Measurements from ENCODE around the gene SLC9A1.

SLC9A1 gene

DNA sequence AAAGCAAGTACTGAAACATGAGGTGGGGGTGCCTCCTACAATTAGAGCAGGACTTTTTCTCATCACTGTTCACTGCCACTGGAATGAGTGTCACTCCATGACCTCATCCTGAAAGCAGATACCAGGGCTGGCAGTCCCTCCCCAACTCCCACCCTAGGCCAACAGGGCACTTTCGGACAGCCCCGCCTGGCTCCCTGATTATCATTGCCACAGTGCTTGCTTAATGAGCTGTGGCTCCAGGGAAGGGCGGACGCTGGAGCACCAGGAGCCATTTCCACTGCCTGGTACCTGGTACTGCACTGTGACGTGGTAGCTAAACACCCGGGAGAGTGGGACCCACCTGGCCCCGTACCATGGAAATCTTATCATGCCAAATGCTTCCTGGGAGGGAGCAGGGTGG lies 22.3 kb downstream of the SLC9A1 start:
- no peak overlapping the region for H2AFZ ChIP-seq
- H3K9me3 ChIP-seq (ENCODE audit: control insufficient read depth, low read length): no peaks in the 10 kb centered on the region
- H3K27ac ChIP-seq: no peak overlapping the region
- H3K4me1 ChIP-seq: no peaks in the 10 kb centered on the region
- H3K27me3 ChIP-seq (ENCODE audit: control insufficient read depth, insufficient read depth, low read length): no peaks in the 10 kb centered on the region
- peaks cover 8% of the 10 kb centered on the region for H3K79me2 ChIP-seq
- TF ChIP-seq CTCF (IDR thresholded peaks at IDR 0.05): no peak
- no peak overlapping the region for H3K4me3 ChIP-seq (ENCODE audit: low read depth, low read length)
- H3K36me3 ChIP-seq (ENCODE audit: control insufficient read depth, insufficient read depth, low read length): no peaks in the 10 kb centered on the region
- H3K9ac ChIP-seq: no peak overlapping the region
- H3K4me2 ChIP-seq (ENCODE audit: low read length): no peak overlapping the region

DNA sequence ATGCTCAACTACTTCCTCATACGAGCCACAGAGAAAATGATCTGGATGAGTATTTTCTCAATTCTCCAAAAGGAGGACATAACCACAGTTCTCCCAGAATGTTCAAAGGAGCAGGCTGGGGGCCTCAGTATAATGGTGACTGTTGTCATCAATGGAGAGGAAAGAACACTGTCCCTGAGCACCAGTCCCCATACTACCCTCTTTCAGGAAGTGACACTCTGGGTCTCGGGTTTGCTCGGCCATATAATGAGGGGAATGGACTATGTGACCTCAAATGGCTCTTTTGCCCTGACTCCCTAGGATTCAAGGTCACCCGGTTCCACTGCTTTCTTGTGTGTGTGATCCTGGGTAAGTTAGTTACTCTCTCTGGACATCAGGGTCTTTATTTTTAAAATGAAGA lies 22.8 kb downstream of the SLC9A1 start:
- no peak for TF ChIP-seq CTCF (IDR thresholded peaks at IDR 0.05)
- Histone ChIP-seq H3K79me2 (peaks cover 8% of the 10 kb centered on the region), H3K4me2 (ENCODE audit: low read length) (no peak overlapping the region), H3K4me1 (no peaks in the 10 kb centered on the region), H3K27ac (no peak overlapping the region), H2AFZ (no peak overlapping the region), H3K9ac (no peak overlapping the region), H3K9me3 (ENCODE audit: control insufficient read depth, low read length) (no peaks in the 10 kb centered on the region), H3K36me3 (ENCODE audit: control insufficient read depth, insufficient read depth, low read length) (no peaks in the 10 kb centered on the region), H3K27me3 (ENCODE audit: control insufficient read depth, insufficient read depth, low read length) (no peaks in the 10 kb centered on the region), H3K4me3 (ENCODE audit: low read depth, low read length) (no peak overlapping the region)

DNA sequence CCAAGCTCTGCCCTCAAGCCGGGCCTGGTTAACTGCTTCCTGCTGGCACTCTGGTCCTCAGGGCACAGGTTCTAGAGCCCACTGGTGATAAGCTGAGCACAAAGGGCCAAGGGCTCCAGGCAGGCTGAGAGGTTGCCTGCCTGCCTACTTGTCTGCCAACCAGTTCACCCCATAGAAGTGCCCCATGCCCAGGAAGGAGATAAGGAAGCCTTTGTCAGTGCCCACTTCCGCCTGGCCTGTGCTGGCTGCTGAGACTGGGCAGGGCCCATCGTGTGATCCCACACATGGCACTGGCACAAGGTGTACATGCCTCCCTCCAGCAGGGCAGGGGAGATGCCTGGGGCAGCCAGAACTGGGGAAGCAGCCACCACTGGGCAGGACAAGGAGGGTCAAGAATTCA lies 24.1 kb downstream of the SLC9A1 start:
- Histone ChIP-seq H3K4me1 (no peaks in the 10 kb centered on the region), H2AFZ (no peak overlapping the region), H3K9ac (no peak overlapping the region)

GRCh38 chr1:27129225-27129624 lies 25.7 kb downstream of the SLC9A1 start:
- Histone ChIP-seq H3K4me3 (ENCODE audit: low read depth, low read length) (no peak overlapping the region), H3K4me2 (ENCODE audit: low read length) (no peak overlapping the region), H3K27ac (no peak overlapping the region), H3K27me3 (ENCODE audit: control insufficient read depth, insufficient read depth, low read length) (no peaks in the 10 kb centered on the region), H3K4me1 (no peaks in the 10 kb centered on the region), H2AFZ (no peak overlapping the region), H3K36me3 (ENCODE audit: control insufficient read depth, insufficient read depth, low read length) (no peaks in the 10 kb centered on the region), H3K79me2 (peaks cover 3% of the 10 kb centered on the region), H3K9ac (no peak overlapping the region), H3K9me3 (ENCODE audit: control insufficient read depth, low read length) (no peaks in the 10 kb centered on the region)
- no peak for TF ChIP-seq CTCF (IDR thresholded peaks at IDR 0.05)

More for the DNA sequence above, 24.1 kb downstream of the SLC9A1 start:
- peaks cover 8% of the 10 kb centered on the region for H3K79me2 ChIP-seq
- no peaks in the 10 kb centered on the region for H3K27me3 ChIP-seq (ENCODE audit: control insufficient read depth, insufficient read depth, low read length)
- no peak for TF ChIP-seq CTCF (IDR thresholded peaks at IDR 0.05)
- H3K36me3 ChIP-seq (ENCODE audit: control insufficient read depth, insufficient read depth, low read length): no peaks in the 10 kb centered on the region
- no peak overlapping the region for H3K4me2 ChIP-seq (ENCODE audit: low read length)
- no peaks in the 10 kb centered on the region for H3K9me3 ChIP-seq (ENCODE audit: control insufficient read depth, low read length)
- H3K27ac ChIP-seq: no peak overlapping the region
- no peak overlapping the region for H3K4me3 ChIP-seq (ENCODE audit: low read depth, low read length)

DNA sequence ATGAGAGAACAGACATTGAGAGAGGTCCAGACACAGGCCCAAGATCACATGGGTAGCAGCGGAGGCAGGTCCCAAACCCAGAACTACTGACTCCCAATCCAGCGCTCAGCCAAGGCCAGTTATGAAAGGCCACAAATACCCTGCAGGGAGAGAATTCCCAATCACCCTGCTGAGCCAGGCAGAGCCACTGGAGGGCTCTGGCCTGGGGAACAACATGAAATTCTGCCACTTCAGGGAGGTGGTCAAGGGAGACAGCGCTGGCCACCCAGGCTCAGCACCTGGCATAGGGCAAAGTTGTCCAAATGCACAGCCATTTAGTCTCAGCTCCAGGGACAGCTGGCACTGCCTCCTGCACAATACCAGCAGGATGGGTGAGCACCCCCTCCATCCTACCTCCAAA lies 27.5 kb downstream of the SLC9A1 start:
- H2AFZ ChIP-seq: no peak overlapping the region
- H3K27ac ChIP-seq: no peak overlapping the region
- H3K4me3 ChIP-seq (ENCODE audit: low read depth, low read length): no peak overlapping the region
- no peak overlapping the region for H3K4me2 ChIP-seq (ENCODE audit: low read length)
- H3K9me3 ChIP-seq (ENCODE audit: control insufficient read depth, low read length): no peaks in the 10 kb centered on the region
- H3K79me2 ChIP-seq: peaks cover 3% of the 10 kb centered on the region
- no peaks in the 10 kb centered on the region for H3K4me1 ChIP-seq
- no peaks in the 10 kb centered on the region for H3K27me3 ChIP-seq (ENCODE audit: control insufficient read depth, insufficient read depth, low read length)
- no peak for TF ChIP-seq CTCF (IDR thresholded peaks at IDR 0.05)
- no peak overlapping the region for H3K9ac ChIP-seq
- no peaks in the 10 kb centered on the region for H3K36me3 ChIP-seq (ENCODE audit: control insufficient read depth, insufficient read depth, low read length)

Measured in parathyroid adenoma (tissue), 2 donors.